Measurements from ENCODE around the gene CNIH3.

- TF ChIP-seq CTCF (IDR thresholded peaks at IDR 0.05), result no peak
- no peak for TF ChIP-seq POLR2A (IDR thresholded peaks at IDR 0.05)
These were observed 150.1 kb downstream of the CNIH3 start for GRCh38 chr1:224766266-224766665.
